ENCODE measurements around the gene NLGN1. TPM values are rescaled to one million over a fixed set of nuclear protein-coding genes. Genes with fewer than 3 reads are reported as not detected.

Gene NLGN1
- total RNA-seq, 1 donor from 2014 or later: not detected

GRCh38 chr3:173653781-173654180 is 256.2 kb downstream of the NLGN1 start:
- H3K27ac Mint-ChIP-seq (ENCODE audit: unreplicated experiment): no peak overlapping the region
- peaks cover 4% of the 10 kb centered on the region for H3K9me3 Mint-ChIP-seq (ENCODE audit: low read depth)
- H3K4me1 Mint-ChIP-seq (ENCODE audit: low read depth): peaks cover 3% of the 10 kb centered on the region
- no peak overlapping the region for H3K4me3 Mint-ChIP-seq (ENCODE audit: unreplicated experiment)
- TF ChIP-seq CTCF (IDR thresholded peaks at IDR 0.05): no peak
- H3K36me3 Mint-ChIP-seq (ENCODE audit: low read depth): no peaks in the 10 kb centered on the region
- no peak for DNase-seq (ENCODE audit: low spot score)
- no peaks in the 10 kb centered on the region for H3K27me3 Mint-ChIP-seq (ENCODE audit: low read depth)

- H3K9me3 Mint-ChIP-seq (ENCODE audit: low read depth): peaks cover 4% of the 10 kb centered on the region
- no peaks in the 10 kb centered on the region for H3K27me3 Mint-ChIP-seq (ENCODE audit: low read depth)
- H3K4me3 Mint-ChIP-seq (ENCODE audit: unreplicated experiment): no peak overlapping the region
- no peak for TF ChIP-seq CTCF (IDR thresholded peaks at IDR 0.05)
- DNase-seq (ENCODE audit: low spot score): no peak
- H3K36me3 Mint-ChIP-seq (ENCODE audit: low read depth): no peaks in the 10 kb centered on the region
- H3K27ac Mint-ChIP-seq (ENCODE audit: unreplicated experiment): no peak overlapping the region
- H3K4me1 Mint-ChIP-seq (ENCODE audit: low read depth): peaks cover 4% of the 10 kb centered on the region
Observed at GRCh38 chr3:173659972-173660371, 262.4 kb downstream of the NLGN1 start.

GRCh38 chr3:173660645-173661299 is 263.2 kb downstream of the NLGN1 start:
- TF ChIP-seq CTCF (IDR thresholded peaks at IDR 0.05): no peak
- Mint-ChIP-seq H3K4me1 (ENCODE audit: low read depth) (peaks cover 4% of the 10 kb centered on the region), H3K9me3 (ENCODE audit: low read depth) (peaks cover 1% of the 10 kb centered on the region), H3K36me3 (ENCODE audit: low read depth) (no peaks in the 10 kb centered on the region), H3K27me3 (ENCODE audit: low read depth) (no peaks in the 10 kb centered on the region), H3K4me3 (ENCODE audit: unreplicated experiment) (no peak overlapping the region), H3K27ac (ENCODE audit: unreplicated experiment) (no peak overlapping the region)
- no peak for DNase-seq (ENCODE audit: low spot score)

GRCh38 chr3:173663696-173664111 is 266.2 kb downstream of the NLGN1 start:
- peaks cover 4% of the 10 kb centered on the region for H3K4me1 Mint-ChIP-seq (ENCODE audit: low read depth)
- TF ChIP-seq CTCF (IDR thresholded peaks at IDR 0.05): no peak
- no peaks in the 10 kb centered on the region for H3K27me3 Mint-ChIP-seq (ENCODE audit: low read depth)
- no peaks in the 10 kb centered on the region for H3K9me3 Mint-ChIP-seq (ENCODE audit: low read depth)
- no peak overlapping the region for H3K4me3 Mint-ChIP-seq (ENCODE audit: unreplicated experiment)
- no peak for DNase-seq (ENCODE audit: low spot score)
- H3K36me3 Mint-ChIP-seq (ENCODE audit: low read depth): no peaks in the 10 kb centered on the region
- H3K27ac Mint-ChIP-seq (ENCODE audit: unreplicated experiment): no peak overlapping the region

- TF ChIP-seq CTCF (IDR thresholded peaks at IDR 0.05): no peak
- Mint-ChIP-seq H3K27ac (ENCODE audit: unreplicated experiment) (no peak overlapping the region), H3K4me1 (ENCODE audit: low read depth) (no peaks in the 10 kb centered on the region), H3K9me3 (ENCODE audit: low read depth) (no peaks in the 10 kb centered on the region), H3K4me3 (ENCODE audit: unreplicated experiment) (no peak overlapping the region), H3K36me3 (ENCODE audit: low read depth) (no peaks in the 10 kb centered on the region), H3K27me3 (ENCODE audit: low read depth) (no peaks in the 10 kb centered on the region)
- DNase-seq (ENCODE audit: low spot score): no peak
Observed at GRCh38 chr3:173676094-173676493, 278.6 kb downstream of the NLGN1 start.
